ENCODE data around the gene SESN1. TPM values are rescaled to one million over a fixed set of nuclear protein-coding genes. Genes with fewer than 3 reads are reported as not detected.

Gene SESN1
- total RNA-seq, 4 donors from 2014 or later = 10.4 to 55.9 (median 21.7) TPM

DNA sequence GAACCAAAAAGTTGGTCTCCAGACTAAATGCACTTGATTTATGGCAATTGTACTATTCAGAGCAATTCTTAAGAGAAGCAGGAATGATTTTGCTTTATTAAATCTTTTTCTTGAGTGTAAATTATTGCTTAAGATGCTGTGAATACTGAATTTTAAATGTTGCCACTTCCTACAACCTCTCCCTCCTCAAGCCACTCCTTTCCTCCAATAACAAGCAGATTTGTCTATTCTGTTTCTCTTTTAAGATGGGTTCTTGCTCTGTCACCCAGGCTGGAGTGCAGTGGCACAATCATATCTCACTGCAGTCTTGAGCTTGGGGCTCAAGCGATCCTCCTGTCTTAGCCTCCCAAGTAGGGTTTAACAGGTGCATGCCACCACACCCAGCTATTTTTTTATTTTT is 65.3 kb downstream of the SESN1 start:
- DNase-seq = no peak
- Histone ChIP-seq H3K4me1 (peaks cover 0 to 16% (median 0%) of the 10 kb centered on the region in 3 donors), H3K4me3 (no peak overlapping the region), H3K27me3 (no peaks in the 10 kb centered on the region), H3K9me3 (no peaks in the 10 kb centered on the region), H3K36me3 (no peaks in the 10 kb centered on the region), H3K27ac (no peak overlapping the region)
- 100% methylated on average over 1 of the region's 1 CpG for WGBS, 2 donors
- intact Hi-C loops (cut with DNase I) = no loop called here
- TF ChIP-seq POLR2A (IDR thresholded peaks at IDR 0.05) = no peak
- TF ChIP-seq, protein P1, sequence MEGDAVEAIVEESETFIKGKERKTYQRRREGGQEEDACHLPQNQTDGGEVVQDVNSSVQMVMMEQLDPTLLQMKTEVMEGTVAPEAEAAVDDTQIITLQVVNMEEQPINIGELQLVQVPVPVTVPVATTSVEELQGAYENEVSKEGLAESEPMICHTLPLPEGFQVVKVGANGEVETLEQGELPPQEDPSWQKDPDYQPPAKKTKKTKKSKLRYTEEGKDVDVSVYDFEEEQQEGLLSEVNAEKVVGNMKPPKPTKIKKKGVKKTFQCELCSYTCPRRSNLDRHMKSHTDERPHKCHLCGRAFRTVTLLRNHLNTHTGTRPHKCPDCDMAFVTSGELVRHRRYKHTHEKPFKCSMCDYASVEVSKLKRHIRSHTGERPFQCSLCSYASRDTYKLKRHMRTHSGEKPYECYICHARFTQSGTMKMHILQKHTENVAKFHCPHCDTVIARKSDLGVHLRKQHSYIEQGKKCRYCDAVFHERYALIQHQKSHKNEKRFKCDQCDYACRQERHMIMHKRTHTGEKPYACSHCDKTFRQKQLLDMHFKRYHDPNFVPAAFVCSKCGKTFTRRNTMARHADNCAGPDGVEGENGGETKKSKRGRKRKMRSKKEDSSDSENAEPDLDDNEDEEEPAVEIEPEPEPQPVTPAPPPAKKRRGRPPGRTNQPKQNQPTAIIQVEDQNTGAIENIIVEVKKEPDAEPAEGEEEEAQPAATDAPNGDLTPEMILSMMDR (IDR thresholded peaks at IDR 0.05) = no peak

DNA sequence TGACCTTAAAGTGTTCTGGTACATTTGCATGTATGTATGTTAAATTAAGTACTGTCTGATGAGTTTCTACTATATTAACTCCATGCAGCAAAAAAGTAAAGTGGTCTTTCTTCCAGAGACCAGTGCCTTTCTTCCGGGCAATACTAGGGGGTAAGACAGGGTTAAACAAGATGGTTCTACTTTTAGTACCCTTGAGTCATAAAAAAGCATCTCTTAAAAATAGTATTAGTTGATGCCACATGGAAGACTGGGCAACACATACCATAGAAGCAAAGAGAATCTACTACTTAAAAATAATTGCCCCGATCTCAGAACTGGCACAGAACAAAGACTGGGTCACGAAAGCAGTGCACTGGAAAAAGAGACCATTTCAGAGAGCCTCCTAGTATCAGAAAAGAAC is 66.2 kb downstream of the SESN1 start:
- DNase-seq = no peak
- H3K27me3 ChIP-seq = no peaks in the 10 kb centered on the region
- H3K4me3 ChIP-seq = no peak overlapping the region
- no peak overlapping the region for H3K27ac ChIP-seq
- TF ChIP-seq, protein P1 (IDR thresholded peaks at IDR 0.05) = no peak
- no peak for TF ChIP-seq POLR2A (IDR thresholded peaks at IDR 0.05)
- H3K9me3 ChIP-seq = no peaks in the 10 kb centered on the region
- intact Hi-C loops (cut with DNase I) = no loop called here
- H3K36me3 ChIP-seq = no peaks in the 10 kb centered on the region
- 90% methylated on average over 3 of the region's 3 CpGs for WGBS, 2 donors
- peaks cover 0 to 10% (median 0%) of the 10 kb centered on the region in 3 donors for H3K4me1 ChIP-seq

- Histone ChIP-seq H3K27me3 (no peaks in the 10 kb centered on the region), H3K27ac (no peak overlapping the region), H3K4me1 (peaks cover 0 to 5% (median 0%) of the 10 kb centered on the region in 3 donors), H3K9me3 (no peaks in the 10 kb centered on the region), H3K4me3 (no peak overlapping the region), H3K36me3 (no peaks in the 10 kb centered on the region)
- no peak for TF ChIP-seq POLR2A (IDR thresholded peaks at IDR 0.05)
- TF ChIP-seq, protein P1 (IDR thresholded peaks at IDR 0.05) = no peak
- intact Hi-C loops (cut with DNase I) = no loop called here
- no peak for DNase-seq
These were observed 66.7 kb downstream of the SESN1 start for GRCh38 chr6:109027964-109028363.

GRCh38 chr6:109025639-109026038 is 69.0 kb downstream of the SESN1 start:
- no peaks in the 10 kb centered on the region for H3K36me3 ChIP-seq
- TF ChIP-seq POLR2A (IDR thresholded peaks at IDR 0.05) = no peak
- TF ChIP-seq, protein P1 (IDR thresholded peaks at IDR 0.05) = no peak
- no peak overlapping the region for H3K4me3 ChIP-seq
- H3K4me1 ChIP-seq = no peaks in the 10 kb centered on the region
- intact Hi-C loops (cut with DNase I) = no loop called here
- no peak overlapping the region for H3K27ac ChIP-seq
- no peaks in the 10 kb centered on the region for H3K9me3 ChIP-seq
- no peaks in the 10 kb centered on the region for H3K27me3 ChIP-seq
- WGBS, 2 donors = 96 to 100% methylated on average over 1 of the region's 1 CpG
- DNase-seq = no peak

DNA sequence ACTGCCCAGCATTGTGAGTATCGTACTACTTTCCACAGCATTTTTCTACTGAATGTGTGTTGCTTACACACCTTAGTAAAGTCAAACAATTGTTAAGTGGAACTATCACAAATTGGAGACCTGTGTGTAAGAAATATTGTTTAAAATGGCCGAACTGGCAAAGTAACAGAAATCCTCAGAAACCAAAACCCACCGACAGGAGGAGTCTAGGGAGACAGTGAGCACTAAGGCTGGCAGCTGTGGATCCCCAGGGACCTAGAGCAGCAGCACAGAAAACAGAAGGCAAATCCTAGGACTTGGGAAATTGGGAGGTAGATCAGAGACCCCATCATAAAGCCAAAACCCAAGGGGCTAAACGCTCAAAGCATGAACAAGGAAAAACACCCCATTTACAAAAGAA is 69.9 kb downstream of the SESN1 start:
- TF ChIP-seq POLR2A (IDR thresholded peaks at IDR 0.05) = no peak
- TF ChIP-seq, protein P1 (IDR thresholded peaks at IDR 0.05) = no peak
- no peak overlapping the region for H3K4me3 ChIP-seq
- no peaks in the 10 kb centered on the region for H3K27me3 ChIP-seq
- H3K9me3 ChIP-seq = no peaks in the 10 kb centered on the region
- no peaks in the 10 kb centered on the region for H3K36me3 ChIP-seq
- no peak for DNase-seq
- intact Hi-C loops (cut with DNase I) = no loop called here
- 86 to 89% methylated on average over 4 of the region's 4 CpGs for WGBS, 2 donors
- H3K4me1 ChIP-seq = peaks cover 0 to 2% (median 0%) of the 10 kb centered on the region in 3 donors
- H3K27ac ChIP-seq = no peak overlapping the region
